Measurements from ENCODE around the gene LRR1.

LRR1 gene
- 5.4 to 24.4 (median 17.2) reads per million in 9 experiments for total RNA-seq

GRCh38 chr14:49598485-49599300 lies at the start of gene LRR1:
Gene LRR1, plus strand, starts transcription at chr14:49598940. Its CDS starts 81 bp downstream, at chr14:49599021.
- Mint-ChIP-seq H3K27me3 (no peaks in the 10 kb centered on the region), H3K27ac (peak within 1 kb of the TSS; percentile 98 to 99), H3K9me3 (no peaks in the 10 kb centered on the region), H3K36me3 (ENCODE audit: insufficient read depth) (peaks cover 32% of the 10 kb centered on the region), H3K4me3 (peak within 1 kb of the TSS; percentile 98), H3K4me1 (ENCODE audit: low read depth in 2 of 2) (peaks cover 13 to 22% of the 10 kb centered on the region in 2 donors)
- ATAC-seq (replicated peaks) (peak; percentile 86), DNase-seq (peak; percentile 89 to 95 (median 91))

GRCh38 chr14:49549446-49549845 lies 49.3 kb upstream of the LRR1 start:
- ATAC-seq (replicated peaks): no peak
- DNase-seq: no peak
- Mint-ChIP-seq H3K4me1 (ENCODE audit: low read depth in 2 of 2) (no peaks in the 10 kb centered on the region), H3K27me3 (peaks cover 8 to 15% of the 10 kb centered on the region in 2 donors), H3K27ac (no peak overlapping the region), H3K4me3 (no peak overlapping the region), H3K36me3 (ENCODE audit: insufficient read depth) (no peaks in the 10 kb centered on the region), H3K9me3 (no peaks in the 10 kb centered on the region)

- H3K4me1 Mint-ChIP-seq (ENCODE audit: low read depth in 2 of 2): no peaks in the 10 kb centered on the region
- peaks cover 8 to 15% of the 10 kb centered on the region in 2 donors for H3K27me3 Mint-ChIP-seq
- no peak overlapping the region for H3K4me3 Mint-ChIP-seq
- no peaks in the 10 kb centered on the region for H3K36me3 Mint-ChIP-seq (ENCODE audit: insufficient read depth)
- ATAC-seq (replicated peaks): no peak
- no peak overlapping the region for H3K27ac Mint-ChIP-seq
- no peak for DNase-seq
- H3K9me3 Mint-ChIP-seq: no peaks in the 10 kb centered on the region
These were observed 48.9 kb upstream of the LRR1 start for GRCh38 chr14:49549881-49550280.

GRCh38 chr14:49550286-49551184 lies 48.2 kb upstream of the LRR1 start:
- ATAC-seq (replicated peaks) (no peak), DNase-seq (no peak)
- Mint-ChIP-seq H3K9me3 (no peaks in the 10 kb centered on the region), H3K4me3 (no peak overlapping the region), H3K4me1 (ENCODE audit: low read depth in 2 of 2) (no peaks in the 10 kb centered on the region), H3K27me3 (peaks cover 8 to 15% of the 10 kb centered on the region in 2 donors), H3K27ac (no peak overlapping the region), H3K36me3 (ENCODE audit: insufficient read depth) (no peaks in the 10 kb centered on the region)

GRCh38 chr14:49551569-49551968 lies 47.2 kb upstream of the LRR1 start:
- Mint-ChIP-seq H3K36me3 (ENCODE audit: insufficient read depth) (no peaks in the 10 kb centered on the region), H3K4me1 (ENCODE audit: low read depth in 2 of 2) (no peaks in the 10 kb centered on the region), H3K9me3 (no peaks in the 10 kb centered on the region), H3K27ac (no peak overlapping the region), H3K4me3 (no peak overlapping the region), H3K27me3 (peaks cover 8 to 15% of the 10 kb centered on the region in 2 donors)
- DNase-seq (no peak), ATAC-seq (replicated peaks) (no peak)

GRCh38 chr14:49553106-49553505 lies 45.6 kb upstream of the LRR1 start:
- Mint-ChIP-seq H3K9me3 (no peaks in the 10 kb centered on the region), H3K4me3 (no peak overlapping the region), H3K36me3 (ENCODE audit: insufficient read depth) (no peaks in the 10 kb centered on the region), H3K27me3 (peaks cover 5 to 10% of the 10 kb centered on the region in 2 donors), H3K4me1 (ENCODE audit: low read depth in 2 of 2) (no peaks in the 10 kb centered on the region), H3K27ac (no peak overlapping the region)
- no peak for ATAC-seq (replicated peaks)
- no peak for DNase-seq

GRCh38 chr14:49553892-49554291 lies 44.8 kb upstream of the LRR1 start:
- ATAC-seq (replicated peaks): no peak

GRCh38 chr14:49559979-49560768 lies 38.6 kb upstream of the LRR1 start:
- Mint-ChIP-seq H3K4me1 (ENCODE audit: low read depth in 2 of 2) (no peaks in the 10 kb centered on the region), H3K27me3 (peaks cover 12 to 16% of the 10 kb centered on the region in 2 donors), H3K36me3 (ENCODE audit: insufficient read depth) (peaks cover 5% of the 10 kb centered on the region), H3K27ac (no peak overlapping the region), H3K9me3 (no peaks in the 10 kb centered on the region), H3K4me3 (no peak overlapping the region)
- ATAC-seq (replicated peaks): no peak
- DNase-seq: no peak

More at GRCh38 chr14:49553892-49554291, 44.8 kb upstream of the LRR1 start:
- Mint-ChIP-seq H3K4me3 (no peak overlapping the region), H3K4me1 (ENCODE audit: low read depth in 2 of 2) (no peaks in the 10 kb centered on the region), H3K9me3 (no peaks in the 10 kb centered on the region), H3K27ac (no peak overlapping the region), H3K36me3 (ENCODE audit: insufficient read depth) (no peaks in the 10 kb centered on the region), H3K27me3 (peaks cover 0 to 8% of the 10 kb centered on the region in 2 donors)
- DNase-seq: no peak

- ATAC-seq (replicated peaks): no peak
- DNase-seq: no peak
- Mint-ChIP-seq H3K27me3 (peaks cover 8 to 11% of the 10 kb centered on the region in 2 donors), H3K9me3 (no peaks in the 10 kb centered on the region), H3K27ac (no peak overlapping the region), H3K36me3 (ENCODE audit: insufficient read depth) (no peaks in the 10 kb centered on the region), H3K4me1 (ENCODE audit: low read depth in 2 of 2) (no peaks in the 10 kb centered on the region), H3K4me3 (no peak overlapping the region)
These were observed 32.0 kb upstream of the LRR1 start for GRCh38 chr14:49566714-49567113.

GRCh38 chr14:49569281-49569680 lies 29.5 kb upstream of the LRR1 start:
- no peaks in the 10 kb centered on the region for H3K4me1 Mint-ChIP-seq (ENCODE audit: low read depth in 2 of 2)
- H3K27me3 Mint-ChIP-seq: no peaks in the 10 kb centered on the region
- ATAC-seq (replicated peaks): no peak
- no peak overlapping the region for H3K4me3 Mint-ChIP-seq
- H3K27ac Mint-ChIP-seq: no peak overlapping the region
- H3K9me3 Mint-ChIP-seq: no peaks in the 10 kb centered on the region
- DNase-seq: no peak
- H3K36me3 Mint-ChIP-seq (ENCODE audit: insufficient read depth): peaks cover 9% of the 10 kb centered on the region

GRCh38 chr14:49574038-49574437 lies 24.7 kb upstream of the LRR1 start:
- no peaks in the 10 kb centered on the region for H3K27me3 Mint-ChIP-seq
- DNase-seq (no peak), ATAC-seq (replicated peaks) (no peak)
- no peak overlapping the region for H3K4me3 Mint-ChIP-seq
- H3K27ac Mint-ChIP-seq: peak overlapping the region in 1 of 2 donors; percentile 19
- no peaks in the 10 kb centered on the region for H3K9me3 Mint-ChIP-seq
- no peaks in the 10 kb centered on the region for H3K4me1 Mint-ChIP-seq (ENCODE audit: low read depth in 2 of 2)
- peaks cover 24% of the 10 kb centered on the region for H3K36me3 Mint-ChIP-seq (ENCODE audit: insufficient read depth)

- DNase-seq (no peak), ATAC-seq (replicated peaks) (no peak)
- Mint-ChIP-seq H3K4me1 (ENCODE audit: low read depth in 2 of 2) (peaks cover 25 to 29% of the 10 kb centered on the region in 2 donors), H3K4me3 (no peak overlapping the region), H3K27me3 (no peaks in the 10 kb centered on the region), H3K9me3 (no peaks in the 10 kb centered on the region), H3K36me3 (ENCODE audit: insufficient read depth) (peaks cover 38% of the 10 kb centered on the region), H3K27ac (no peak overlapping the region)
These were observed 20.6 kb upstream of the LRR1 start for GRCh38 chr14:49578141-49578540.

GRCh38 chr14:49579841-49580240 lies 18.9 kb upstream of the LRR1 start:
- H3K4me3 Mint-ChIP-seq: no peak overlapping the region
- ATAC-seq (replicated peaks): no peak
- peaks cover 35 to 43% of the 10 kb centered on the region in 2 donors for H3K4me1 Mint-ChIP-seq (ENCODE audit: low read depth in 2 of 2)
- H3K36me3 Mint-ChIP-seq (ENCODE audit: insufficient read depth): peaks cover 51% of the 10 kb centered on the region
- H3K9me3 Mint-ChIP-seq: no peaks in the 10 kb centered on the region
- H3K27ac Mint-ChIP-seq: peak overlapping the region in 1 of 2 donors; percentile 67
- no peak for DNase-seq
- H3K27me3 Mint-ChIP-seq: no peaks in the 10 kb centered on the region

Data from effector memory CD8-positive, alpha-beta T cell (primary cell).